ENCODE results near the gene SDHB. TPM values are rescaled to one million over a fixed set of nuclear protein-coding genes. Genes with fewer than 3 reads are reported as not detected.

The SDHB gene
- total and polyA plus RNA-seq, 2 of the 13 experiments (the other 11 are each of a cell fraction or from before 2014, with no cell fraction given), result 136 to 142 TPM

DNA sequence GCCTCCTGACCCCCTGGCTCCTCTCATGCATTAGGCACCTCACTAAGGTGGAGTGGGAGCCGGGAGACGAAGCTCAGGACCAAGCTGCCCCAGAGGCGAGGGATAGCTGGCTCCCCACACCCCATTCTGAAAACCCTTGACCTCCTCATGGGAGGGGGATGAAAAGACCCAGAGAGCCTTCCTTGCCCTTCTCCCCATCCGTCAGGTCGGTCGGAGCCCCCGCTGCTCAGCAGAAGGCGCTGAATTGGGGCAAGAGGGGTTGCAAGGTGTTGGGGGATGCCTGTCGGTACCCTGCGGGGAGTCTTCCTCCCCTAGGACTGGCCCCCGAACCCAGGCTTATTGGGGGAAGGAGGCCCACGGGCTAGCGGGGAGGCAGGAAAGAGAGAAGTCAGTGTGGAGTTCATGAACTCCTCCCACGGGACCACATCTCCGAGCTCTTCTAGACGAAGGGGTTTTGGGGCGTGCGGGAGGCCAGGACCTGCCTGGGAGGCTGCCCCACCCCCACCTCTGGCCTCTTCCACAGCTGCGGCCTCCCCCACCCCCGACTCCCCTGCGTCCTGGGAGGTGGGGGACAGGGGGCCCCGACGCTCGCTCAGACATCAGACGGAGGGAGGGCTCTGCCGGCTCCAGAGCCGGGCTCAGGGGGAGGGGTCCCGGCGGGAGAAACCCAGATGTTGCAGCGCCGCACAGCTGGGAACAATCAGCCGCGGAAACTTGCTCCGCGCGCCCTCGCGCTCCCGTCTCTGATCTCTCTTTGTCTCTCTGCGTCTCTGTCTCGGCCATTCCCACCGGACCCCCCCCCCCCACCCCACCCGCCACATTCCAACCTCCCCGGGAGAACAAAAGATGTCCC is 74.1 kb downstream of the SDHB start (continued):
- TF ChIP-seq, protein P1, sequence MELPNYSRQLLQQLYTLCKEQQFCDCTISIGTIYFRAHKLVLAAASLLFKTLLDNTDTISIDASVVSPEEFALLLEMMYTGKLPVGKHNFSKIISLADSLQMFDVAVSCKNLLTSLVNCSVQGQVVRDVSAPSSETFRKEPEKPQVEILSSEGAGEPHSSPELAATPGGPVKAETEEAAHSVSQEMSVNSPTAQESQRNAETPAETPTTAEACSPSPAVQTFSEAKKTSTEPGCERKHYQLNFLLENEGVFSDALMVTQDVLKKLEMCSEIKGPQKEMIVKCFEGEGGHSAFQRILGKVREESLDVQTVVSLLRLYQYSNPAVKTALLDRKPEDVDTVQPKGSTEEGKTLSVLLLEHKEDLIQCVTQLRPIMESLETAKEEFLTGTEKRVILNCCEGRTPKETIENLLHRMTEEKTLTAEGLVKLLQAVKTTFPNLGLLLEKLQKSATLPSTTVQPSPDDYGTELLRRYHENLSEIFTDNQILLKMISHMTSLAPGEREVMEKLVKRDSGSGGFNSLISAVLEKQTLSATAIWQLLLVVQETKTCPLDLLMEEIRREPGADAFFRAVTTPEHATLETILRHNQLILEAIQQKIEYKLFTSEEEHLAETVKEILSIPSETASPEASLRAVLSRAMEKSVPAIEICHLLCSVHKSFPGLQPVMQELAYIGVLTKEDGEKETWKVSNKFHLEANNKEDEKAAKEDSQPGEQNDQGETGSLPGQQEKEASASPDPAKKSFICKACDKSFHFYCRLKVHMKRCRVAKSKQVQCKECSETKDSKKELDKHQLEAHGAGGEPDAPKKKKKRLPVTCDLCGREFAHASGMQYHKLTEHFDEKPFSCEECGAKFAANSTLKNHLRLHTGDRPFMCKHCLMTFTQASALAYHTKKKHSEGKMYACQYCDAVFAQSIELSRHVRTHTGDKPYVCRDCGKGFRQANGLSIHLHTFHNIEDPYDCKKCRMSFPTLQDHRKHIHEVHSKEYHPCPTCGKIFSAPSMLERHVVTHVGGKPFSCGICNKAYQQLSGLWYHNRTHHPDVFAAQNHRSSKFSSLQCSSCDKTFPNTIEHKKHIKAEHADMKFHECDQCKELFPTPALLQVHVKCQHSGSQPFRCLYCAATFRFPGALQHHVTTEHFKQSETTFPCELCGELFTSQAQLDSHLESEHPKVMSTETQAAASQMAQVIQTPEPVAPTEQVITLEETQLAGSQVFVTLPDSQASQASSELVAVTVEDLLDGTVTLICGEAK (IDR thresholded peaks at IDR 0.05), result no peak
- TF ChIP-seq, protein P1 (CRISPR knock-in tag; IDR thresholded peaks at IDR 0.05), result no peak
- TF ChIP-seq AGO2 (optimal IDR thresholded peaks at IDR 0.05; ENCODE audit: low read depth, low read length) (no peak), TGIF2 (CRISPR knock-in tag; IDR thresholded peaks at IDR 0.05) (no peak), TMF1 (CRISPR knock-in tag; IDR thresholded peaks at IDR 0.05; ENCODE audit: low read depth) (no peak)
- TF ChIP-seq, protein P2, sequence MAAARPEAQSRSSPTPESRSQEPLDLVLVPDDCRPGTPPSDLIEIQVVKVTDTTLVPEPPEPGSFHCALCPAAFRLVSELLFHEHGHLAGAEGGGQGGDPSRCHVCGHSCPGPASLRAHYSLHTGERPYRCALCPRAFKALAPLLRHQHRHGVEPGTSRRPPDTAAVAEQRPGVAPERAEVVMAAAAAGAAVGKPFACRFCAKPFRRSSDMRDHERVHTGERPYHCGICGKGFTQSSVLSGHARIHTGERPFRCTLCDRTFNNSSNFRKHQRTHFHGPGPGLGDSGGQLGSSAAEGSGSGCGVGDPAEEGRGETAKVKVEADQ (CRISPR knock-in tag; IDR thresholded peaks at IDR 0.05; ENCODE audit: borderline replicate concordance), result no peak

All from HepG2 (cell line).